ENCODE data around the gene STIM2. TPM values are rescaled to one million over a fixed set of nuclear protein-coding genes. Genes with fewer than 3 reads are reported as not detected.
"Not testable (repeated sequence)": the region's sequence is repeated elsewhere in the genome, so short reads cannot be mapped to it uniquely, and the experiment has no call there.

Gene STIM2
- 22.5 TPM for total RNA-seq
- long read RNA-seq, partial matches to known transcripts = 1 of 7 reads
- long read RNA-seq, other reads (novel, unspliced or antisense) = 6 of 7 reads

DNA sequence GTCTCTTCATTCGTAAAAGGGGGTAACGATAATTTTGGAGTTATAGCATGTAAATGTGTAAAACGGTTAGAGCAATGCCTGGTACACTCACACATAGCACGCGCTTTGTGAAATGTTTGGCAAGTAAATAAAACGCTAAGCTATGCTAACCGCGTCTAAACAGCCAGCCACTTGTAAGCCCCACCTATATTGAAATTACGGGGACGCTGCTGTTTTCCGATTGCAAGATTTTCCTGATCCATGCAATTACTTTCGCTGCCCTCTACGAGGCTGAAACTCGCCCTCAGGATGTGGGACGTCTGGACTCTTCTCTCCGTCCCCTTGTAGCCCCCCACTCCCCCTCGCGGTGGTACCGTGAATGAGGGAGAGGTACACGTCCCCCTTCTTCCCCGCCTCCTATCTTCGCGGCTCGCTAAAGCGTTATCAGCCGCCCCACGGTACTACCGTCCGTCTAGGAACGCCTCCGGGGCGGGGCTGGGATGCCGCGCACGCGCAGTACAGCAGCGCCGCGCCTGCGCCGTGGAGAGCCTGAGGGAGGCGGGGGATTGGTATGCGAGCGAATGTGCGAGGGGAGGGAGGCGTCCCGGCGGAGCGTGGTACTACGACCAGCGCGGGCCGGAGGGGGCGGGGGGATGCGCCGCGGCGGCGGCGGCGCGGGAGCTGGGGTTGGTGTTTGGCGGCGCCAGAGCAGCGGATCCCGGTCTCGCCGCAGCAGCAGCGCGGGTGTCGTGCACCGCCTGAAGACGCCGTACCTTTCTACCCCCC lies at the start of gene STIM2:
Gene STIM2 (plus strand): TSS at position 685 of the 765 bp plus-strand sequence.
- peak; percentile 99 for DNase-seq (ENCODE audit: low spot score)

GRCh38 chr4:26811571-26811970 lies 49.1 kb upstream of the STIM2 start:
- not testable (repeated sequence) for DNase-seq (ENCODE audit: low spot score)

- no peak for DNase-seq (ENCODE audit: low spot score)
Observed at GRCh38 chr4:26812049-26812714, 48.5 kb upstream of the STIM2 start.

GRCh38 chr4:26813698-26814097 lies 46.9 kb upstream of the STIM2 start:
- no peak for DNase-seq (ENCODE audit: low spot score)

GRCh38 chr4:26815199-26815598 lies 45.4 kb upstream of the STIM2 start:
- no peak for DNase-seq (ENCODE audit: low spot score)

DNA sequence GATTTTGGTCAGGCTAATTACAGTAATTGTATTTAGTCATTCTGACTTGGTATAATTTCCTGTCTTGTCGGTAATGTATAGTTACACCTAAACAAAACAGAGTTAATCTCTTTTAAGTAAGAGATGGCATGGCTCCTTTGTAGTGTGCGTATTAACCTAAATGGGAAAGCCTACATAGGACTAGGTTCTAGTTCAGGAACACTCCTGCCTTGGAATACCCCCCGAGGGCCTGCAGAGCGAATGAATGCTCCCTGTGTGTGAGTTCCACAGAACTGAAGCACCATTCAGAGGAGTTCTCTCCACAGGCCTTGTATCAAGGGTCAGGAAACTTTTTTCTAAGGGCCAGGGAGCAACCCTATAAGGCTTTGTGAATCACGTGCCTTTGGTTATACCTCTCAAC lies 44.9 kb upstream of the STIM2 start:
- no peak for DNase-seq (ENCODE audit: low spot score)

DNA sequence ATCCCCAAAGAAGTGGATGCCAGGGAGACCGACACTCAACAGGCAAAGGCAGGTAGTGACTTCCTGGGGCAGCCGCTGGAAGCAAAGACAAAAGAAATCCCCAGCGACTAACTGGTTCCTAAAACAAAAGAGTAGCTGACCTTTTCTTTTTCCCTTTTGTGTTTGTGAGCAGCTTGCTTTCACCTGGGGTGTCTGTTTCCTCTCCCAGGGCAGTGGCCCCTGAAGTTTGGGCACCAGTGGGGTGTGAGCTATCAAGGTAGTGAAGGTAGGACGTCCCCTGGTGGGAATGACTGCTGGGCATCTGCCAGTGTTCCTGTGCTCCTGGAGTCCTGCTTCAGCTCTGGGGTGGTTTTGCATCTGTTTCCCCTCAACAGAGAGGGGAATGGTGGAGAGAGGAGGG lies 41.6 kb upstream of the STIM2 start:
- DNase-seq (ENCODE audit: low spot score) = no peak

DNA sequence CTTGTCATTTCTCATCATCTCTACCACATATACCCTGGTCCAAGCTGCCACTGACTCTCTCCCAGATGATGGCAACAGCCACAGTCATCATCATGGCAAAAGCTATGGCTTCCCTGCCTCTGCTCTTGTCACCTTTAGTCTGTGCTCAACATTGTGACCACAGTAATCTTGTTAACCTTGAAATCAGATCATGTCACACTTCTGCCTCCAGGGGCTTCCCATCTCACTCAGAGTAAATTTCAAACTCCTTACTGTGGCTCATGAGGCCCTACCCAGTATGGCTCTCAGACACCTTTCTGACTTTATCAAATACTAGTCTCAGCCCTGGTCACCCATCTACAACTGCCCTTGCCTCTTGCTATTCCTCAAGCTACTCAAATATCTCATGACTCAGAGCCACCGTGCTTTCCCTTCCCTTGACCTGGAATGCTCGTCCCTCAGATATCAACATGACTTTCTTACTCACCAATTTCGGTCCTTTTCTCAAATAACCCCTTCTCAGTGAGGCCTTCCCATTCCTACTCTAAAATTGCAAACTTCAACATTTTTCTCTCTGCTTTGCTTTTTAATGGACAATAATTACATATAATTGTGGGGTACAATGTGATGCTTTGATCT lies 41.1 kb upstream of the STIM2 start:
- no peak for DNase-seq (ENCODE audit: low spot score)

DNA sequence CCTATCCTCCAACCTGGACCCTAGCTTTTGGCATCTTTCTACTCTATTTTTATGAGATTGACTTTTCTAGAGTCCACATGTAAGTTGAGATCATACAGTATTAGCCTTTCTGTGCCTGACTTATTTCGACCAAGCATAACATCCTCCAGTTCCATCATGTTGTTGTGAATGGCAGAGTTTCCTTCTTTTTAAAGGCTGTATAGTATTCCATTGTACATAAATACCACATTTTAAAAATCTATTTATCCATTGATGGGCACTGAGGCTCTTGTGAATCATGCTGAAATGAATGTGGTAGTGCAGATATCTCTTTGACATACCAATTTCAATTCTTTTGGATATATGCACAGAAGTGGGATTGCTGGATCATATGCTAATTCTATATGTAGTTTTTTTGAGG lies 40.3 kb upstream of the STIM2 start:
- no peak for DNase-seq (ENCODE audit: low spot score)

- no peak for DNase-seq (ENCODE audit: low spot score)
Observed at GRCh38 chr4:26821031-26821430, 39.6 kb upstream of the STIM2 start.

DNA sequence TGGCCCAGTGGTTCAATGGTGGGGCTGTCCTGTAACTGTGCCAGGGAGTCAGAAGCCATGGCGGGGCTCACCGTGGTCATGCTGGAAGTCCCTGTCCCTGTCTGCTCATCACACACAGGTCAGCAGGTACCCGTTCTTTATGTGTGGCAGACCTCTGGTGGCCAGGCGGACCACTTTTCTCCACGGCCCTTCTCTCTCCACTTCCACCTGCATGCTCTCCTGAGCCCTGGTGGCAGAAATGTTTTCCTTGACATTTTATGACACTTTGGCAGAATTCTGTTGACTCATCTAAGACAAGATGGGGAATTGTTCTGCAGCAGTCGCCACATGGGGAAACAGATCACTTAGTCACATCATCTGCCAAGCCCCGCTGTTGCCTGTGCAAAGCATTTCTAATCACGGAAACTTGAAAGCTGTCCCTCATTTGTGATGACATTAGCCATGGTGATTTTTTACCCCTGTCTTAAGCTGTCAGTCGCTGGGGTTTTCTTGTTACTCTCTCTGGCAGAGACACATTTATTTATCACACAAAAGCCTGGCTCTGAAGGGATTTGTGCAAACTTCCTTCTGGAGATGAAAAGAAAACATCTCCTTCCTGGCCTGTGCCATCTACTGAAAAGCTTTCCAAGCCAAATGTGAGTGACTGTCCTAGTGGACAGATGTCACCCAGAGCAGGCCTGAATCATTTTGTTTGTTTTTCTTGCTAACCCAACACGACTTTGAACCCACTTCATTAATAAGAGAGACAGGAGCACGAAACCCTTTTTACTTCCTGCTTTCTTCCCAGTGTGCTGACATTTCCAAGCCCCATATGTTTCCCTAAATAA lies 38.8 kb upstream of the STIM2 start:
- no peak for DNase-seq (ENCODE audit: low spot score)

GRCh38 chr4:26822546-26822945 lies 38.1 kb upstream of the STIM2 start:
- DNase-seq (ENCODE audit: low spot score) = no peak

DNA sequence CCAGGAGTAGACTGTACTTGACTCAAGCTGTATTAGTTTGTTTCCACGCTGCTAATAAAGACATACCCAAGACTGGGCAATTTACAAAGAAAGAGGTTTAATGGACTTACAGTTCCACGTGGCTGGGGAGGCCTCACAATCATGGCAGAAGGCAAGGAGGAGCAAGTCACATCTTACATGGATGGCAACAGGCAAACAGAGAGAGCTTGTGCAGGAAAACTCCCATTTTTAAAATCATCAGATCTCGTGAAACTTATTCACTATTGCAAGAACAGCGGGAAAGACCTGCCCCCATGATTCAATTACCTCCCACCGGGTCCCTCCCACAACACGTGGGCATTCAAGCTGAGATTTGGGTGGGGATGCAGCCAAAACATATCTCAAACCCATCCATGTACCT lies 37.7 kb upstream of the STIM2 start:
- not testable (repeated sequence) for DNase-seq (ENCODE audit: low spot score)

- DNase-seq (ENCODE audit: low spot score) = no peak
Observed at GRCh38 chr4:26823583-26823982, 37.1 kb upstream of the STIM2 start.

DNA sequence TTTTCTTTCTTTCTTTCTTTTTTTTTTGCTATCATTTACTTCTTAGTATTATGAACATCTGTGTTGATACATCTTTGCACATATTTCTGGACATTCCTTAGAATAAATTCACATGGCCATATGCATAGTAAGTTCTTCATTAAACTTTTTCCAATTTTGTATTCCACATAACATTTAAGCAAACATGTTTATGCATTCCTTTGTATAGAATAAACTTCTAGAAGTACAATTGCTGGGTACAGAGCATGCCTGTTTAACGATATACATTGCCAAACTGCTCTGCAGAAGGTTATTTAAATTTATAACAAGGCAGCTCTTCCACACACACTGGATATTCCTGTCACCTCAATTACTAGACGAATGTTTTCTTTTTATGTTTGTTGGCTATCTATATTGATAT lies 36.0 kb upstream of the STIM2 start:
- no peak for DNase-seq (ENCODE audit: low spot score)

- DNase-seq (ENCODE audit: low spot score) = no peak
Observed at GRCh38 chr4:26826721-26827120, 33.9 kb upstream of the STIM2 start.

- DNase-seq (ENCODE audit: low spot score) = not testable (repeated sequence)
Observed at GRCh38 chr4:26827336-26827735, 33.3 kb upstream of the STIM2 start.

- no peak for DNase-seq (ENCODE audit: low spot score)
Observed at GRCh38 chr4:26827798-26828197, 32.8 kb upstream of the STIM2 start.

DNA sequence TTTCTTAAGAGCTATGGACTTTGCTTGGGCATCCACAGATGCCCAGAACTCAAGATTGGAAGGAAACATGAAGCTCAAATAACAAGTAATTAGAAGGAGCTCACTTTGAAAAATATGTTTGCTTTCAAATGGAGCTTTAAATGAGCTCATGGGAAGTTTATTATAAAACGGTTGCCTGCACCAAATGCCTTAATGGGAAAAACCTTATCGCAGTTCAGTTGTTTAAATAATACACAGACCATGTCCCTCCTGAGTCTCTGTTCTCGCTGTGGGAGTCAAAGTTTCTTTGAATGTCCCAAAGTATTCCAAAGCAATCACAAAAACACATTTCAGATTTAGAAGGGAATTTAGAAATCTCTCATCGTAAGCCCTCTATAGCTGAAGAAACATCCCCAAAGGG lies 31.6 kb upstream of the STIM2 start:
- DNase-seq (ENCODE audit: low spot score) = no peak

GRCh38 chr4:26830033-26830432 lies 30.6 kb upstream of the STIM2 start:
- no peak for DNase-seq (ENCODE audit: low spot score)

- no peak for DNase-seq (ENCODE audit: low spot score)
Observed at GRCh38 chr4:26830701-26831100, 29.9 kb upstream of the STIM2 start.
